Mesodermal cell (in vitro differentiated cells): Measurements from ENCODE around the gene TBC1D22A.
A peak's percentile ranks its signal among the peaks of the same experiment; 100 is the strongest.

Experiments used
- H3K27ac ChIP-seq: 2 replicates; pipeline ENCODE4 v1.7.0; 2013; ENCODE audit warnings: mild to moderate bottlenecking, low read depth, low read length, moderate library complexity; ENCODE audit not compliant: severe bottlenecking
- H3K36me3 ChIP-seq: 2 replicates; pipeline ENCODE4 v1.7.1; 2013; ENCODE audit warnings: mild to moderate bottlenecking, low read length, moderate library complexity; ENCODE audit not compliant: control insufficient read depth, insufficient read depth
- H3K4me1 ChIP-seq: one replicate; pipeline ENCODE4 v1.7.1; 2013; ENCODE audit warnings: mild to moderate bottlenecking, low read length; ENCODE audit not compliant: insufficient read depth, control insufficient read depth, poor library complexity, severe bottlenecking
- H3K4me3 ChIP-seq: 2 replicates; pipeline ENCODE4 v1.7.0; 2013; ENCODE audit warnings: low read length, control low read depth, mild to moderate bottlenecking; ENCODE audit not compliant: insufficient read depth, poor library complexity, severe bottlenecking; ENCODE audit errors: extremely low read depth
- H3K9me3 ChIP-seq: 2 replicates; pipeline ENCODE4 v1.7.1; 2013; ENCODE audit warnings: mild to moderate bottlenecking, low read length, moderate library complexity; ENCODE audit not compliant: control insufficient read depth
- WGBS, 2 experiments: methylation state at CpG; one replicate each; pipeline ENCODE4 v1.1.5; 2013; ENCODE audit warnings: missing lambda C conversion rate in 2 of 2; ENCODE audit not compliant: insufficient coverage in 2 of 2; 5-methylcytosine and 5-hydroxymethylcytosine counted together

The TBC1D22A gene

DNA sequence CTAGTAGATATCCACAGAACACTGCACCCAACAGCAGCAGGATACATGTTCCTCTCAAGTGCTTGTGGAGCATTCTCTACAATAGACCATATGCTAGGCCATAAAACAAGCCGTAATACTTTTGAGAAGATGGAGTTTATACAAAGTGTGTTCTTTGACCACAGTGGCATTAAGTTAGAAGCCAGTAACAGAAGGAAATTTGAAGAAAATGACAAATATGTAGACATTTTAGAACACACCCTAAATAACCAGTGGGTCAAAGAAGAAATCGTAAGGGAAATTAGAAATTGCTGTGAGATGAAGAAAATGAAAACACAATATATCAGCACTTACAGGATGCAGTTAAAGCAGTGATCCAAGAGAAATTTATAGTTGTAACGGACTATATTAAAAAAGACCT, 163.4 kb downstream of the TBC1D22A start:
- WGBS, 2 experiments = no CpG with 5 or more reads among the region's 3 CpGs
- Histone ChIP-seq H3K27ac (no peak overlapping the region), H3K4me3 (no peak overlapping the region), H3K9me3 (peaks cover 15% of the 10 kb centered on the region), H3K4me1 (no peaks in the 10 kb centered on the region), H3K36me3 (peaks cover 10% of the 10 kb centered on the region)

DNA sequence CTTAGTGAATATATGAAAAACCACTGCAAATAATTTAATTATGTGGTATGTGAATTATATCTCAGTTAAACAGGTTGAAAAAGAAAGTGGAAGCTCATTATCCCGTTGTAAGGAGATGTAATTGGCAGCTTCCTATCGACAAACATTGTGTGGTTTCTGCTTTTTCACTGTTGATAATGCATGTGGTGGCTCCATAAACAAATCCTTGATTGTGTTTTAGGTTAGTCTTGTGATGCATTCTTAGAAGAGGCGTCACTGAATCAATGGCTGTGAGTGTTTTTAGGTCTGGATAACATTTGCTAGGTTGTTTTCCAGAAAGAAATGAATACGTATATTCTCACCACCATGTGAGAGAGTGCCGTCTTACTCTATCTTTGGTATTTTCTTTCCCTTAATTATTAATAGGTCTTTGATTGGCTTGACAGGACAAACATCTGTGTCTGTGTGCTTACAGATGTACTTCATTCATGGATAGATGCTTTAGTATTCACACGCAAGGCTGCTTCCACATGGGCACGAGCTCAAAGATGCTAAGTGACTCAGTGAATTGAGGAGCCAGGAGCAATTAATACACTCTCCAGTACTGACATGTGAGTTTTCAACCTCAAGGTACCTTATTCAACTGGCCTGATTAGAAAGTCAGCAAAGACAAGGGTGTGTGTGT, 166.7 kb downstream of the TBC1D22A start:
- no peak overlapping the region for H3K27ac ChIP-seq
- H3K36me3 ChIP-seq = peaks cover 4% of the 10 kb centered on the region
- WGBS, 2 experiments = 94 to 100% methylated on average over 2 to 3 of the region's 7 CpGs
- no peaks in the 10 kb centered on the region for H3K9me3 ChIP-seq
- no peak overlapping the region for H3K4me3 ChIP-seq
- peaks cover 8% of the 10 kb centered on the region for H3K4me1 ChIP-seq

GRCh38 chr22:46929710-46930204, 167.3 kb downstream of the TBC1D22A start:
- Histone ChIP-seq H3K27ac (no peak overlapping the region), H3K4me3 (no peak overlapping the region), H3K36me3 (peaks cover 3% of the 10 kb centered on the region), H3K9me3 (no peaks in the 10 kb centered on the region), H3K4me1 (peaks cover 14% of the 10 kb centered on the region)
- 76 to 92% methylated on average over 7 of the region's 9 CpGs for WGBS, 2 experiments

DNA sequence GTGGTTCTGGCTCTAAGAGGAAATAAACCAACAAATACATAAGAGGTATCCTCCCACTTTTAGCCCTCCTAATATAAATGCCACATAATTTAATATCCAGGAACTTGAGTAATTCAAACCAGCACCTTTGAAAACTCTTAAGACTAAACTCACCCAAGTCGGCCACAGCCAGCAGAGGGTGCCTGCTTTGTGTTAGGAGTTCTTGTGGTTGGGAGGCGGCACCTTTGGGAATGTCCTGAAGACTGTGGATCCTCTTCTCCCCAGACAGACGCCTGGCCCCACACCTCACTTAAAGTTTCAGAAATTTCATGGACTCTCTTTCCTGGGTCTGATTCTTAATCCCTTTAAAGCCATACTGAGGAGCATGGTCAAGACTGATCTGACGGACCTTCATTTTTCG, 169.0 kb downstream of the TBC1D22A start:
- Histone ChIP-seq H3K9me3 (no peaks in the 10 kb centered on the region), H3K27ac (no peak overlapping the region), H3K4me3 (no peak overlapping the region), H3K4me1 (peaks cover 27% of the 10 kb centered on the region), H3K36me3 (peaks cover 3% of the 10 kb centered on the region)
- 75 to 92% methylated on average over 1 to 4 of the region's 5 CpGs for WGBS, 2 experiments

GRCh38 chr22:46931881-46932280, 169.4 kb downstream of the TBC1D22A start:
- 95% methylated on average over 9 to 10 of the region's 10 CpGs for WGBS, 2 experiments
- H3K36me3 ChIP-seq = peaks cover 4% of the 10 kb centered on the region
- no peak overlapping the region for H3K4me3 ChIP-seq
- H3K27ac ChIP-seq = no peak overlapping the region
- H3K4me1 ChIP-seq = peaks cover 27% of the 10 kb centered on the region
- H3K9me3 ChIP-seq = no peaks in the 10 kb centered on the region

- peaks cover 4% of the 10 kb centered on the region for H3K36me3 ChIP-seq
- no peak overlapping the region for H3K4me3 ChIP-seq
- H3K4me1 ChIP-seq = peaks cover 27% of the 10 kb centered on the region
- 94 to 100% methylated on average over 7 to 9 of the region's 11 CpGs for WGBS, 2 experiments
- H3K27ac ChIP-seq = no peak overlapping the region
- H3K9me3 ChIP-seq = no peaks in the 10 kb centered on the region
Measured at GRCh38 chr22:46933040-46933930, 170.8 kb downstream of the TBC1D22A start.

GRCh38 chr22:46934172-46934745, 171.8 kb downstream of the TBC1D22A start:
- Histone ChIP-seq H3K36me3 (peaks cover 4% of the 10 kb centered on the region), H3K9me3 (no peaks in the 10 kb centered on the region), H3K27ac (peak overlapping the region; percentile 92), H3K4me1 (peaks cover 27% of the 10 kb centered on the region), H3K4me3 (no peak overlapping the region)
- WGBS, 2 experiments = 90 to 95% methylated on average over 7 to 9 of the region's 14 CpGs

- WGBS, 2 experiments = 83 to 91% methylated on average over 12 to 13 of the region's 14 CpGs
- H3K27ac ChIP-seq = peak overlapping the region; percentile 92
- no peak overlapping the region for H3K4me3 ChIP-seq
- H3K9me3 ChIP-seq = no peaks in the 10 kb centered on the region
- peaks cover 27% of the 10 kb centered on the region for H3K4me1 ChIP-seq
- peaks cover 7% of the 10 kb centered on the region for H3K36me3 ChIP-seq
Measured at GRCh38 chr22:46934746-46935491, 172.5 kb downstream of the TBC1D22A start.

- H3K4me1 ChIP-seq = peaks cover 27% of the 10 kb centered on the region
- H3K4me3 ChIP-seq = no peak overlapping the region
- 92 to 93% methylated on average over 19 to 24 of the region's 24 CpGs for WGBS, 2 experiments
- H3K36me3 ChIP-seq = peaks cover 8% of the 10 kb centered on the region
- H3K27ac ChIP-seq = peak overlapping the region; percentile 92
- no peaks in the 10 kb centered on the region for H3K9me3 ChIP-seq
Measured at GRCh38 chr22:46935506-46936377, 173.3 kb downstream of the TBC1D22A start.
